IMR-90 (cell line): Measurements from ENCODE around the gene CETN1.

Experiments
- CEBPB ChIP-seq: IDR thresholded peaks from 2 replicates; pipeline ENCODE4 v1.6.1; 2012; ENCODE audit warnings: low read depth, low read length, improper control_type of control experiment
- CTCF ChIP-seq: conservative IDR thresholded peaks from 2 replicates; pipeline ENCODE4 v1.5.1; 2012; ENCODE audit warnings: mild to moderate bottlenecking, low read depth, low read length, improper control_type of control experiment
- MAZ ChIP-seq: IDR thresholded peaks from 2 replicates; pipeline ENCODE4 v1.6.1; 2012; ENCODE audit warnings: low read depth, mild to moderate bottlenecking, low read length, improper control_type of control experiment, moderate library complexity, borderline replicate concordance
- SMC3 ChIP-seq: fragments of 150-350 bp; IDR thresholded peaks from 2 replicates; pipeline ENCODE4 v1.6.1; 2016; ENCODE audit warnings: low read depth, mild to moderate bottlenecking, antibody characterized with exemption, low read length, moderate library complexity

- TF ChIP-seq CTCF (no peak), CEBPB (no peak), MAZ (no peak), SMC3 (no peak)
Observed at GRCh38 chr18:543447-544078, 36.6 kb upstream of the CETN1 start.
